Endothelial cell (in vitro differentiated cells): Measurements from ENCODE around the gene CCDC117. TPM values are rescaled to one million over a fixed set of nuclear protein-coding genes. Genes with fewer than 3 reads are reported as not detected.
"Not testable (repeated sequence)": the region's sequence is repeated elsewhere in the genome, so short reads cannot be mapped to it uniquely, and the experiment has no call there.

ENCODE experiments used
- DNase-seq: peaks from one replicate; pipeline ENCODE4 v3.0.0; 2021; ENCODE audit warnings: low spot score
- H3K27ac Mint-ChIP-seq: one replicate; pipeline ENCODE4 v1.8.0; 2021; ENCODE audit warnings: mixed read lengths, inconsistent platforms; ENCODE audit not compliant: unreplicated experiment
- H3K27me3 Mint-ChIP-seq: one replicate; pipeline ENCODE4 v1.8.0; 2021; ENCODE audit warnings: mild to moderate bottlenecking, moderate library complexity, mixed read lengths, inconsistent platforms; ENCODE audit not compliant: unreplicated experiment
- H3K36me3 Mint-ChIP-seq: one replicate; pipeline ENCODE4 v1.8.0; 2021; ENCODE audit warnings: mild to moderate bottlenecking, low read depth, mixed read lengths, inconsistent platforms; ENCODE audit not compliant: unreplicated experiment
- H3K4me1 Mint-ChIP-seq: one replicate; pipeline ENCODE4 v1.8.0; 2021; ENCODE audit warnings: mild to moderate bottlenecking, mixed read lengths, inconsistent platforms; ENCODE audit not compliant: unreplicated experiment
- H3K4me3 Mint-ChIP-seq: one replicate; pipeline ENCODE4 v1.8.0; 2021; ENCODE audit warnings: mild to moderate bottlenecking, mixed read lengths, inconsistent platforms; ENCODE audit not compliant: unreplicated experiment
- H3K9me3 Mint-ChIP-seq: one replicate; pipeline ENCODE4 v1.8.0; 2021; ENCODE audit warnings: mixed read lengths, inconsistent platforms; ENCODE audit not compliant: unreplicated experiment
- CTCF ChIP-seq: fragments of 200-600 bp; sonication (generic); IDR thresholded peaks from one replicate; pipeline ENCODE4 v1.5.0; 2021; ENCODE audit warnings: antibody characterized with exemption; ENCODE audit not compliant: unreplicated experiment
- total RNA-seq: library from RNA; stranded (reverse); fragmentation: NEBNext Ultra II Directional; extraction: Animal tissue kit (Norgen Biotek cat#: 25700); gene quantifications from one replicate; pipeline ENCODE4 v1.2.1, GENCODE V29; 2021; ENCODE audit not compliant: unreplicated experiment

The CCDC117 gene
- total RNA-seq, 1 donor from 2014 or later = 21.9 TPM

DNA sequence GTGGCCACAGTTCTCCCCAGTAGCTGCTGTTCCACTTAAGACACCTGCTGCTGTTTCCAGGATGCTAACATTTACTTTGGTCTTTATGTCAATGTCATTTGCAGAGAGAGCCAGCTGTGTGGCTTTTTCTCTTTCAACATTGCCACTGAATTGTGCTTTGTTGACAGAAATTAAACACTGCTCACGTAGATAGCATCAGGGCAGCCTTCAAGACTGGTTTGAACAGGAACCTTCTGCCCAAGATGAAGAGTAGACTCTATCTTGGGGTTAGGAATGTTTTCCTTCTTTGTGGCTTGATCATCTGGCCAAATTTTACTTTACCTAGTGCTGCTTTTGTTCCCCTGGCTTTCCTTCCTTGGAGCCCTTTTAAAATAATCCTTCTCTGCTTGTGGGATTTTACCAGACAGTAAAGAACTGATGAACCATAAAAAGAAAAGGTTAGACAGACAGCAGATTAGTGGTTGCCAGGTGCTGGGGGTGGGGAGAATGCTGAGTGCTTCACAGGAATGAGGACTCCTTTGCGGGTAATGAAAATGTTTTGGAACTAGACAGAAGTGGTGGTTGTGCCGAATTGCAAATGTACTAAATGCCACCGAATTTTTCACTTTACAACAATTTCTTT lies 50.5 kb downstream of the CCDC117 start:
- H3K9me3 Mint-ChIP-seq = no peaks in the 10 kb centered on the region
- H3K27ac Mint-ChIP-seq = no peak overlapping the region
- no peaks in the 10 kb centered on the region for H3K36me3 Mint-ChIP-seq
- DNase-seq = no peak
- H3K4me3 Mint-ChIP-seq = no peak overlapping the region
- TF ChIP-seq CTCF = no peak
- no peaks in the 10 kb centered on the region for H3K27me3 Mint-ChIP-seq
- peaks cover 8% of the 10 kb centered on the region for H3K4me1 Mint-ChIP-seq

GRCh38 chr22:28824455-28824854 lies 52.0 kb downstream of the CCDC117 start:
- H3K27ac Mint-ChIP-seq, H3K27me3 Mint-ChIP-seq, DNase-seq, H3K36me3 Mint-ChIP-seq, H3K9me3 Mint-ChIP-seq, H3K4me1 Mint-ChIP-seq, H3K4me3 Mint-ChIP-seq: not testable (repeated sequence)

DNA sequence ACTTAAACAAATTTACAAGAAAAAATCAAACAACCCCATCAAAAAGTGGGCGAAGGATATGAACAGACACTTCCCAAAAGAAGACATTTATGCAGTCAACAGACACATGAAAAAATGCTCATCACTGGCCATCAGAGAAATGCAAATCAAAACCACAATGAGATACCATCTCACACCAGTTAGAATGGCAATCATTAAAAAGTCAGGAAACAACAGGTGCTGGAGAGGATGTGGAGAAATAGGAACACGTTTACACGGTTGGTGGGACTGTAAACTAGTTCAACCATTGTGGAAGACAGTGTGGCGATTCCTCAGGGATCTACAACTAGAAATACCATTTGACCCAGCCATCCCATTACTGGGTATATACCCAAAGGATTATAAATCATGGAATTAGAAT lies 53.9 kb downstream of the CCDC117 start:
- H3K36me3 Mint-ChIP-seq = not testable (repeated sequence)

DNA sequence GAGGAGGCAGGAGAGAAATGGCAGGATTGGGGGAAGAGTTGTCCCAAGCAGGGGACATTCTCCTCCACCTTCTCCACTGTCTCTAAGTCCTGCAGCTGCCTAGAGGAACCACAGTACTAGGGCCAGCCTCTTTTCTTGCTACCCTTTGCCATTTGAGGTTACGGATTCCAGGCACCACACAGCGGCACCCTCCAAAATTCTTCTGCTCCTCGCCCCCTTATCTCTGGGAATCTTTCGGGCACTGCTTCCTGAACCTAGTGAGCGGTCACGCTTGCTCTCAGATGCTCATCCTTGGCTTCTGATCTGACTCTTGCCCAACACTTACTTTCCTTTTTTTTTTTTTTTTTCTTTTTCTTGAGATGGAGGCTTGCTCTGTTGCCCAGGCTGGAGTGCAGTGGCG lies 54.4 kb downstream of the CCDC117 start:
- Mint-ChIP-seq H3K36me3 (no peaks in the 10 kb centered on the region), H3K9me3 (no peaks in the 10 kb centered on the region)

More for the DNA sequence above, 53.9 kb downstream of the CCDC117 start:
- not testable (repeated sequence) for H3K9me3 Mint-ChIP-seq, H3K27me3 Mint-ChIP-seq, H3K4me1 Mint-ChIP-seq, H3K27ac Mint-ChIP-seq, DNase-seq, H3K4me3 Mint-ChIP-seq

GRCh38 chr22:28829358-28830181 lies 57.1 kb downstream of the CCDC117 start:
- no peak overlapping the region for H3K27ac Mint-ChIP-seq

More for the DNA sequence above, 54.4 kb downstream of the CCDC117 start:
- no peak overlapping the region for H3K4me3 Mint-ChIP-seq
- DNase-seq = no peak
- TF ChIP-seq CTCF = no peak
- no peak overlapping the region for H3K27ac Mint-ChIP-seq
- no peaks in the 10 kb centered on the region for H3K27me3 Mint-ChIP-seq
- no peaks in the 10 kb centered on the region for H3K4me1 Mint-ChIP-seq

More at GRCh38 chr22:28829358-28830181, 57.1 kb downstream of the CCDC117 start:
- no peaks in the 10 kb centered on the region for H3K9me3 Mint-ChIP-seq
- H3K4me1 Mint-ChIP-seq = no peaks in the 10 kb centered on the region
- peak; percentile 79 for DNase-seq
- TF ChIP-seq CTCF = peak; percentile 94
- no peaks in the 10 kb centered on the region for H3K27me3 Mint-ChIP-seq
- H3K4me3 Mint-ChIP-seq = no peak overlapping the region
- H3K36me3 Mint-ChIP-seq = no peaks in the 10 kb centered on the region
